GM12874 (cell line): ENCODE results near the gene MYEF2.

ENCODE experiments used
- TF ChIP-seq, protein P1 (sequence below): IDR thresholded peaks from 2 replicates; pipeline ENCODE4 v1.5.1; 2011; ENCODE audit warnings: low read depth, mild to moderate bottlenecking, control low read depth, low read length, moderate library complexity; ENCODE audit not compliant: insufficient read depth

The MYEF2 gene

DNA sequence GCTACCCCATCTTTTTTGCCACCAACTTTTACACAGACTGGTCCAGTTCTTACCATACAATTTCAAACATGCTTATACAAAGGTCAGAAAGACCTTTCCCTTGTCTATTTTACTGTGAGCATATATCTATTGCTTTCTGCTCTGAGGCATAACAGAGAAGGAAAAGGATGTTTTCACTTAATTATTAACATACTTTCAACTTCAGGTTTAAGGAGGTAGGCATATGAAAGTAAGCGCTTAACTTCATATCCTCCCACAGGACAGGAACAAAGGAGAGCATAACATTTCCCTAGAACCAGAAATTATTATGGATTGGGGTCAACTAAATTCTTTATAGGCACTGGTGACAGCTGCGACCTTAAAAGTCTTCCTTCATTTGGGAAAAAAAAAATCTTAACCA lies 1.1 kb downstream of the MYEF2 start:
- TF ChIP-seq, protein P1, sequence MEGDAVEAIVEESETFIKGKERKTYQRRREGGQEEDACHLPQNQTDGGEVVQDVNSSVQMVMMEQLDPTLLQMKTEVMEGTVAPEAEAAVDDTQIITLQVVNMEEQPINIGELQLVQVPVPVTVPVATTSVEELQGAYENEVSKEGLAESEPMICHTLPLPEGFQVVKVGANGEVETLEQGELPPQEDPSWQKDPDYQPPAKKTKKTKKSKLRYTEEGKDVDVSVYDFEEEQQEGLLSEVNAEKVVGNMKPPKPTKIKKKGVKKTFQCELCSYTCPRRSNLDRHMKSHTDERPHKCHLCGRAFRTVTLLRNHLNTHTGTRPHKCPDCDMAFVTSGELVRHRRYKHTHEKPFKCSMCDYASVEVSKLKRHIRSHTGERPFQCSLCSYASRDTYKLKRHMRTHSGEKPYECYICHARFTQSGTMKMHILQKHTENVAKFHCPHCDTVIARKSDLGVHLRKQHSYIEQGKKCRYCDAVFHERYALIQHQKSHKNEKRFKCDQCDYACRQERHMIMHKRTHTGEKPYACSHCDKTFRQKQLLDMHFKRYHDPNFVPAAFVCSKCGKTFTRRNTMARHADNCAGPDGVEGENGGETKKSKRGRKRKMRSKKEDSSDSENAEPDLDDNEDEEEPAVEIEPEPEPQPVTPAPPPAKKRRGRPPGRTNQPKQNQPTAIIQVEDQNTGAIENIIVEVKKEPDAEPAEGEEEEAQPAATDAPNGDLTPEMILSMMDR = no peak

DNA sequence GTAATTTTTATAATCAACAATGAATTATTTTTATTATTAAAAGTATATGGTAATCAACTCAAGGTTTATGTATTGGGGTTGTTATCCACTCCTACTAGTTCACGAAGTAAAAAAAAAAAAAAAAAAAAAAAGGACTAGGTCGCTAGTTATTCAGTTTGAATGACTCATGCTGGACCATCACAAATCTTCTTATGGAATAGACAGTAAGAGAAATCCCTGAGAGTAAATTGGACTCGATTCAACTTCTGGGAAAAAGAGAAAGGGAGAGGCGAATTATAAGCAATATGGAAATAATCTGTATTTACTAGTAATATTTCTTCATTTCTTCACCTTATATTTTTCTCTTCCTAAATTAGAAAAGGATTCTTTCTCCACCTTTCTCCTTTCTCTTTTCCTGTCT lies 2.0 kb downstream of the MYEF2 start:
- TF ChIP-seq, protein P1 = no peak

DNA sequence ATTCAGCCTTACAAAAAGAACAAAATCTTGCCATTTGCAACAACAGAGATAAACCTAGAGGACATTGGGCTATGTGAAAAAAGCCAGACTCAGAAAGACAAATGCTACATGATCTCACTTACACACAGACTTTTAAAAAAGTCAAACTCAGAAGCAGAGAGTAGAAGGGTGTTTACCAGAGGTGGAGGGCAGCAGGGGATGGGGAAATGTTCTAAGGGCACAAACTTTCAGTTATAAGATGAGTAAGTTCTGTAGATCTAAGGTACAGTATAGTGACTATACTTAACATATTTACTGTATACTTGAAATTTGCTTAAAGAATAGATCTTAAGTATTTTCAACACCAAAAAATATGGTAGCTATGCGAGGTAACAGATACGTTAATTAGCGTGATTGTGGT lies 3.0 kb downstream of the MYEF2 start:
- TF ChIP-seq, protein P1 = no peak

DNA sequence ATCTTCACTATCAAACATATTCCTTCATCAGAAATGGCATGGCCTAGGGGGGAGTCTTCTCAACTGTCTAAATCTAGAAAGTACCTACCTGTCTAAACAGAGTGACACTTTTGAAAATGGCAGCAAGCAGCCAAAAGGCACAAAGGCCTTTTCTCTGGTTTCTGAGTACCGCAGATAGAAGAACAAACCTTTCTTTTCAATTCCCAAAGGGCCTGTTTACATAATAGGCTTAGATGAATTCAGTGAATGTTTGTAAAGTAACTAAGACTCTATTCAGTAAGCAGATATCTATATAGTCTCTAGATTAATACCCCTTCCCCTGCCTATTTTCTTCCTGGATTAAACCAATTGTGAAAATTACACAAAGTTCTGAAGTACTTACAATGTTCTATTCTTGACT lies 7.1 kb downstream of the MYEF2 start:
- TF ChIP-seq, protein P1 = no peak

DNA sequence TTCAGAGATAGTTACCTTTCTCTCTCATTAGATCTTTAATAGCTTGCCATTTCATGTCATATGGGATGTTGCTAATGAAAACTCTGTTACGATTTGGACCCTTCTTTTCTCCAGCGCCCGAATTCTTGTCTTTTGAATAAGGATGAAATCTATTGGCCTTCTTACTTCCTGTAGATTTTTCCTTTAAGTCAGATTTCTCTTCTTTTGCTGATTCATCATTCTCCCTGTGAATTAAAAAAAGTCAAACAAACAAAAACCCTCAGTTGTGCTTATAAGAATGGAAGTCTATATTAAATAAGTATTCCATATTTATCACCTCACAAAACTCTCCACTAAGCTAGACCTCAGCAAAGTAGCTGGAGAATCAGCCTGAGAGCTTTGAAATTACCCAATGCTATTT lies 9.5 kb downstream of the MYEF2 start:
- TF ChIP-seq, protein P1 = no peak

DNA sequence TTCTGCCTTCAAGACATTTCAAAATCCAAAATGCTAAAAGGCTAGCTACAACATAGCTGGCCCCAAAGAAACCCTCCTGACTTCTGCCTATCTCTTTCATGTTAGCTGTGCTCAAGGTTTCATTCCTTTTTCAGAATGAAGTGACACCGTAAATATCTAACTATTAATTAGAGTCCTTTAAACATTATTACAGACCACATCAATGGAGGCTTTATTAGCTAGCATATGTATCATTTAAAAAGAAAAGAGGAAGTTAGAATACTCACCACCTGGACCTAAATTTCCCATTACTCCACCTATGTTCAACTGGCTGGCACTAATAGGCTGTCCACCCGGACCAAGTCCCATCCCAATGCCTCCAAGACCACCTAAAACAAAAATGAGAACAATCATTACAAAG lies 24.6 kb downstream of the MYEF2 start:
- TF ChIP-seq, protein P1 = no peak

DNA sequence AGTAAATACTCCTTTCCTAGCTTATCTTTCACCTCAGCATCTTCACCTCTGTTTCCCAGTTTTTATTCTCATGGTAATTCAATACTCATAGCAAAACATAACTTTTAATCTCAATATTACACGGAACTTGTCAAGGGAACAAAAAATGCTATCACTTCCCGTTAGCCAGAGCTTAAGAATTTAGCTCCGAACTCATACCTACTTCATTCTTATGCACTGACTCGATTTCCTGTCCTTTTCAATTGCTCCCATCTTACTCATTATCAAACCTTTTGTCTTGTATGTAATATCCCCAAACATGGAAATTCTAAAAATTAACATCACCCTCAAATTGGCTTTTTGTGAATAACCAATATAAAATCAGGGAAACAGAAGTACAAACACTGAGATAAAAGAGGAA lies 28.2 kb downstream of the MYEF2 start:
- TF ChIP-seq, protein P1 = no peak

DNA sequence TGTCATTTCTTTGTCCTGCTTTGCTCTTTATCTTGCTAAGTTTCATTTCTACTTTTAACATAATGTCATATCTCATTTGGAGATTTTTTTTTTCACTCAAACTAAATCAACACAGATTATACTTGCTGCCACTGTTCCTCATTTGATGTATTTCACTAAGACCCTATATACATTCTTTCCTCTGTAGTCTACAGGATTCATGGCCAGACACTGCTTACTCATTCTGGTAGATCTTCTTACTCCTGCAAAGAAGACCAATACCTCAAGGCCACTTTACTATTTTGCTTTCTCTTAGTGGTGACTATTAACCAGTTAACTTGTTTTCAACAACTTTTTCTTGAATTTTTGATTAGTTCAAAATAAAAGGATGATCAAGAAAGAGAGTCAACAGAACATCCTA lies 30.7 kb downstream of the MYEF2 start:
- TF ChIP-seq, protein P1 = no peak
